HepG2 (cell line): ENCODE results near the gene STPG4. TPM values are rescaled to one million over a fixed set of nuclear protein-coding genes. Genes with fewer than 3 reads are reported as not detected.

Experiments
- ATF7-NPFF ChIP-seq: sonication (generic); formaldehyde crosslinking; IDR thresholded peaks from 2 replicates; pipeline ENCODE4 v1.8.1; 2023; ENCODE audit warnings: mild to moderate bottlenecking, low read depth, missing genetic modification reagents, moderate library complexity
- ATM ChIP-seq: fragments of 450-650 bp; IDR thresholded peaks from 2 replicates; pipeline ENCODE4 v1.7.1; 2017; ENCODE audit warnings: mild to moderate bottlenecking, borderline replicate concordance
- FOXK1 ChIP-seq: sonication (generic); formaldehyde crosslinking; IDR thresholded peaks from 2 replicates; pipeline ENCODE4 v1.4.0; 2020; ENCODE audit warnings: low read depth, missing genetic modification reagents, borderline replicate concordance
- HDAC6 ChIP-seq: fragments of 200-600 bp; sonication (generic); IDR thresholded peaks from 2 replicates; pipeline ENCODE4 v1.7.0; 2017; ENCODE audit warnings: mild to moderate bottlenecking, antibody characterized with exemption, low read length, low read depth
- NFE2 ChIP-seq: sonication (generic); formaldehyde crosslinking; IDR thresholded peaks from 2 replicates; pipeline ENCODE4 v1.4.0; 2020; ENCODE audit warnings: missing genetic modification reagents
- PHF8 ChIP-seq: sonication (generic); formaldehyde crosslinking; IDR thresholded peaks from 2 replicates; pipeline ENCODE4 v1.5.0; 2020; ENCODE audit warnings: missing genetic modification reagents
- RXRB ChIP-seq: IDR thresholded peaks from 2 replicates; pipeline ENCODE4 v1.6.1; 2016; ENCODE audit warnings: borderline replicate concordance, missing genetic modification reagents, missing compliant biosample characterization
- SALL1 ChIP-seq: sonication (generic); formaldehyde crosslinking; IDR thresholded peaks from 2 replicates; pipeline ENCODE4 v1.8.0; 2022; ENCODE audit warnings: mild to moderate bottlenecking, missing genetic modification reagents
- SYNCRIP ChIP-seq: fragments of 200-400 bp; formaldehyde crosslinking; IDR thresholded peaks from 2 replicates; pipeline ENCODE4 v1.6.1; 2018; ENCODE audit warnings: mild to moderate bottlenecking, low read depth, low read length; ENCODE audit not compliant: insufficient read depth
- TEF ChIP-seq: sonication (generic); formaldehyde crosslinking; IDR thresholded peaks from 2 replicates; pipeline ENCODE4 v1.5.0; 2020; ENCODE audit warnings: missing genetic modification reagents
- THYN1 ChIP-seq: sonication (generic); formaldehyde crosslinking; IDR thresholded peaks from 2 replicates; pipeline ENCODE4 v1.8.1; 2023; ENCODE audit warnings: low read depth, mild to moderate bottlenecking, moderate library complexity, missing genetic modification reagents, borderline replicate concordance
- ZBTB37 ChIP-seq: sonication (generic); formaldehyde crosslinking; IDR thresholded peaks from 2 replicates; pipeline ENCODE4 v1.4.0; 2020; ENCODE audit warnings: mild to moderate bottlenecking, missing genetic modification reagents
- ZNF230 ChIP-seq: sonication (generic); formaldehyde crosslinking; IDR thresholded peaks from 2 replicates; pipeline ENCODE4 v1.4.0; 2020; ENCODE audit warnings: mild to moderate bottlenecking, missing genetic modification reagents
- ZNF34 ChIP-seq: sonication (generic); formaldehyde crosslinking; IDR thresholded peaks from 2 replicates; pipeline ENCODE4 v1.4.0; 2020; ENCODE audit warnings: mild to moderate bottlenecking, missing genetic modification reagents, borderline replicate concordance
- ZNF451 ChIP-seq: sonication (generic); formaldehyde crosslinking; IDR thresholded peaks from 2 replicates; pipeline ENCODE4 v1.5.0; 2020; ENCODE audit warnings: mild to moderate bottlenecking, missing genetic modification reagents
- ZNF460 ChIP-seq: sonication (generic); formaldehyde crosslinking; IDR thresholded peaks from 2 replicates; pipeline ENCODE4 v1.5.1; 2020; ENCODE audit warnings: missing genetic modification reagents, mild to moderate bottlenecking, borderline replicate concordance
- ZNF558 ChIP-seq: sonication (generic); formaldehyde crosslinking; IDR thresholded peaks from 2 replicates; pipeline ENCODE4 v1.9.0; 2022; ENCODE audit warnings: mild to moderate bottlenecking, missing genetic modification reagents, borderline replicate concordance
- ZNF577 ChIP-seq: sonication (generic); formaldehyde crosslinking; IDR thresholded peaks from 2 replicates; pipeline ENCODE4 v1.4.0; 2020; ENCODE audit warnings: mild to moderate bottlenecking, low read depth, missing genetic modification reagents, borderline replicate concordance
- ZNF660 ChIP-seq: sonication (generic); formaldehyde crosslinking; IDR thresholded peaks from 2 replicates; pipeline ENCODE4 v1.5.1; 2020; ENCODE audit warnings: mild to moderate bottlenecking, low read depth, missing genetic modification reagents, borderline replicate concordance
- ZNF761 ChIP-seq: sonication (generic); formaldehyde crosslinking; conservative IDR thresholded peaks from 2 replicates; pipeline ENCODE4 v1.4.0; 2020; ENCODE audit warnings: mild to moderate bottlenecking, missing genetic modification reagents
- ZSCAN29 ChIP-seq: sonication (generic); formaldehyde crosslinking; conservative IDR thresholded peaks from 2 replicates; pipeline ENCODE4 v1.4.0; 2020; ENCODE audit warnings: mild to moderate bottlenecking, missing genetic modification reagents
- polyA plus RNA-seq, 8 experiments: library from polyadenylated mRNA; depleted of rRNA in 3 of 8; stranded (reverse) in 7 of 8; unstranded in 1 of 8; fragments of >200 nt; fragmentation: Illumina TruSeq in 4 of 8; extraction: Trizol in 4 of 8; gene quantifications; 2 replicates each; pipeline versions ENCODE4 v1.2.1 to v1.2.3, GENCODE V29; 2011 to 2016; ENCODE audit warnings: low read depth in 4 of 8, missing spikeins in 1 of 8, mixed read lengths in 1 of 8; ENCODE audit not compliant: insufficient read depth in 1 of 8
- total RNA-seq, 5 experiments: library from RNA; depleted of rRNA; stranded (reverse); fragments of >200 nt; fragmentation: Illumina TruSeq; extraction: Trizol; gene quantifications; 2 replicates each; pipeline ENCODE4 v1.2.3, GENCODE V29; 2016; ENCODE audit warnings: low read depth in 1 of 5
- TF ChIP-seq, protein P1 (sequence below): IDR thresholded peaks from 2 replicates; pipeline ENCODE4 v1.6.1; 2016; ENCODE audit warnings: missing compliant biosample characterization, missing genetic modification reagents, borderline replicate concordance
- TF ChIP-seq, protein P2 (sequence below): sonication (generic); formaldehyde crosslinking; IDR thresholded peaks from 2 replicates; pipeline ENCODE4 v1.5.1; 2020; ENCODE audit warnings: missing genetic modification reagents, mild to moderate bottlenecking, borderline replicate concordance
- TF ChIP-seq, protein P3 (sequence below), 2 experiments: sonication (generic) in 1 of 2; formaldehyde crosslinking in 1 of 2; IDR thresholded peaks; 2 replicates each; pipeline versions ENCODE4 v1.5.1 to v1.6.1; 2011 to 2020; ENCODE audit warnings: borderline replicate concordance in 1 of 2, low read depth in 1 of 2, low read length in 1 of 2, mild to moderate bottlenecking in 1 of 2, missing genetic modification reagents in 1 of 2, moderate library complexity in 1 of 2

STPG4 gene
- total and polyA plus RNA-seq, 2 of the 13 experiments (the other 11 are each of a cell fraction or from before 2014, with no cell fraction given), result 0.11 to 0.15 TPM

DNA sequence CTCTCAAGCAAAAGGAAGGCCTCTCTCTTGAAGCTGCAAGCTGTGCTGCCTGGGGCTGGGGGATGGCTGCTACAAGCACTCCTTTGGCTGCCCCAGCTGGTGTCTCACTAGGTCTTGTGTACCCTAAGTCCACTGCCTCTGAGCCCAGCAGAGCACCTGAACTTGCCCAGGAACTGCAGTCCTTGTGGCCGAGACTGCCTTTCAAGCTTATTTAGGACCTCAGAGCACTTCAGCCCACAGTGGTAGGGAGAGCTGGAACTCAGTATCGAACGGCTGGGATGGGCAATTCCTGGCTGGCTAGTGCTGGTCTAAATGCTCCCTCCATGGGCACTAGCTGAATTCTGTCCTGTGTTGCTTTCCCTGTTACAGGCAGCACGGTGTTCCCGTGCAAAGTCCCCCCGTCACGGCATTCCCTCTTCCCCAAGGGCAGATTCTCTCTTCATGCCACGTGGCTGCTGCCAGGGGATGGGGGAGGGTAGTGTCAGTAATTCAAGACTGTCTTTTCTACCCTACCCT, 25.9 kb downstream of the STPG4 start (continued):
- no peak for TF ChIP-seq ATM
- no peak for TF ChIP-seq SYNCRIP
- TF ChIP-seq FOXK1 (CRISPR knock-in tag), result no peak
- no peak for TF ChIP-seq ATF7-NPFF (CRISPR knock-in tag)
- TF ChIP-seq ZBTB37 (CRISPR knock-in tag), result no peak
- TF ChIP-seq SALL1 (CRISPR knock-in tag), result peak; percentile 82
- 0 out of 2 replicates have a peak, but pooled peaks have one; percentile 68 for TF ChIP-seq ZNF451 (CRISPR knock-in tag)
- no peak for TF ChIP-seq PHF8 (CRISPR knock-in tag)
- no peak for TF ChIP-seq THYN1 (CRISPR knock-in tag)
- TF ChIP-seq NFE2 (CRISPR knock-in tag), result 0 out of 2 replicates have a peak, but pooled peaks have one; percentile 6
- TF ChIP-seq, protein P1, sequence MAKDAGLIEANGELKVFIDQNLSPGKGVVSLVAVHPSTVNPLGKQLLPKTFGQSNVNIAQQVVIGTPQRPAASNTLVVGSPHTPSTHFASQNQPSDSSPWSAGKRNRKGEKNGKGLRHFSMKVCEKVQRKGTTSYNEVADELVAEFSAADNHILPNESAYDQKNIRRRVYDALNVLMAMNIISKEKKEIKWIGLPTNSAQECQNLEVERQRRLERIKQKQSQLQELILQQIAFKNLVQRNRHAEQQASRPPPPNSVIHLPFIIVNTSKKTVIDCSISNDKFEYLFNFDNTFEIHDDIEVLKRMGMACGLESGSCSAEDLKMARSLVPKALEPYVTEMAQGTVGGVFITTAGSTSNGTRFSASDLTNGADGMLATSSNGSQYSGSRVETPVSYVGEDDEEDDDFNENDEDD (CRISPR knock-in tag), result peak; percentile 68; the same call in 1 of the 2 replicates
- no peak for TF ChIP-seq ZNF761 (CRISPR knock-in tag)
- TF ChIP-seq TEF (CRISPR knock-in tag), result no peak
- no peak for TF ChIP-seq ZNF577
- no peak for TF ChIP-seq HDAC6
- no peak for TF ChIP-seq ZNF460 (CRISPR knock-in tag)
- TF ChIP-seq, protein P2, sequence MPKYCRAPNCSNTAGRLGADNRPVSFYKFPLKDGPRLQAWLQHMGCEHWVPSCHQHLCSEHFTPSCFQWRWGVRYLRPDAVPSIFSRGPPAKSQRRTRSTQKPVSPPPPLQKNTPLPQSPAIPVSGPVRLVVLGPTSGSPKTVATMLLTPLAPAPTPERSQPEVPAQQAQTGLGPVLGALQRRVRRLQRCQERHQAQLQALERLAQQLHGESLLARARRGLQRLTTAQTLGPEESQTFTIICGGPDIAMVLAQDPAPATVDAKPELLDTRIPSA (CRISPR knock-in tag), result no peak
- TF ChIP-seq RXRB, result 0 out of 2 replicates have a peak, but pooled peaks have one; percentile 10
- no peak for TF ChIP-seq ZSCAN29 (CRISPR knock-in tag)
- TF ChIP-seq ZNF660 (CRISPR knock-in tag), result no peak
- TF ChIP-seq ZNF230 (CRISPR knock-in tag), result 0 out of 2 replicates have a peak, but pooled peaks have one; percentile 18
- no peak for TF ChIP-seq ZNF34
- TF ChIP-seq ZNF558 (CRISPR knock-in tag), result no peak
- TF ChIP-seq, protein P3, sequence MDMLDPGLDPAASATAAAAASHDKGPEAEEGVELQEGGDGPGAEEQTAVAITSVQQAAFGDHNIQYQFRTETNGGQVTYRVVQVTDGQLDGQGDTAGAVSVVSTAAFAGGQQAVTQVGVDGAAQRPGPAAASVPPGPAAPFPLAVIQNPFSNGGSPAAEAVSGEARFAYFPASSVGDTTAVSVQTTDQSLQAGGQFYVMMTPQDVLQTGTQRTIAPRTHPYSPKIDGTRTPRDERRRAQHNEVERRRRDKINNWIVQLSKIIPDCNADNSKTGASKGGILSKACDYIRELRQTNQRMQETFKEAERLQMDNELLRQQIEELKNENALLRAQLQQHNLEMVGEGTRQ (IDR thresholded peaks at IDR 0.05; ENCODE audit: low read depth, low read length), result no peak
- TF ChIP-seq, protein P3 (CRISPR knock-in tag; IDR thresholded peaks at IDR 0.05; ENCODE audit: borderline replicate concordance), result no peak
